K562 (cell line): ENCODE results near the gene CCDC194. TPM values are rescaled to one million over a fixed set of nuclear protein-coding genes. Genes with fewer than 3 reads are reported as not detected.

Source experiments
- CTCF ChIP-seq, 3 experiments: IDR thresholded peaks in 2 of 3; conservative IDR thresholded peaks in 1 of 3; 2 replicates each; pipeline ENCODE4 v1.5.1; 2011 to 2012; ENCODE audit warnings: low read length in 3 of 3, mild to moderate bottlenecking in 3 of 3, control low read depth in 2 of 3, improper control_type of control experiment in 1 of 3, inconsistent platforms in 1 of 3, low read depth in 1 of 3, mixed read lengths in 1 of 3, moderate library complexity in 1 of 3; ENCODE audit not compliant: insufficient read depth in 2 of 3
- ELF2 ChIP-seq: fragments of 250-450 bp; sonication (Bioruptor Pico); IDR thresholded peaks from 2 replicates; pipeline ENCODE4 v1.5.0; 2021; ENCODE audit warnings: mild to moderate bottlenecking
- FOXP1 ChIP-seq: sonication (generic); formaldehyde crosslinking; IDR thresholded peaks from 2 replicates; pipeline ENCODE4 v1.8.0; 2022; ENCODE audit warnings: mild to moderate bottlenecking, missing genetic modification reagents
- HDAC6 ChIP-seq: IDR thresholded peaks from 2 replicates; pipeline ENCODE4 v1.6.1; 2012; ENCODE audit warnings: low read depth, mild to moderate bottlenecking, control low read depth, inconsistent platforms, low read length, moderate library complexity
- HNRNPK ChIP-seq: fragments of 200-400 bp; formaldehyde crosslinking; IDR thresholded peaks from one replicate; pipeline ENCODE4 v1.6.1; 2018; ENCODE audit warnings: mild to moderate bottlenecking, low read depth, low read length; ENCODE audit not compliant: poor library complexity, severe bottlenecking
- LEF1 ChIP-seq: fragments of 450-650 bp; IDR thresholded peaks from 2 replicates; pipeline ENCODE4 v1.6.1; 2016; ENCODE audit warnings: mild to moderate bottlenecking
- NR4A1 ChIP-seq, 2 experiments: fragments of 250-450 bp in 1 of 2; fragments of 450-650 bp in 1 of 2; sonication (Bioruptor Pico) in 1 of 2; IDR thresholded peaks; 2 replicates each; pipeline versions ENCODE4 v1.4.0 to v1.6.1; 2016 to 2020; ENCODE audit warnings: mild to moderate bottlenecking in 2 of 2, missing compliant biosample characterization in 1 of 2, missing genetic modification characterization in 1 of 2, moderate library complexity in 1 of 2
- POLR2A ChIP-seq: fragments of 450-650 bp; conservative IDR thresholded peaks from 2 replicates; pipeline ENCODE4 v1.6.1; 2016
- SAFB2 ChIP-seq: fragments of 200-400 bp; formaldehyde crosslinking; IDR thresholded peaks from 2 replicates; pipeline ENCODE4 v1.6.1; 2018; ENCODE audit warnings: borderline replicate concordance, low read length, low read depth, moderate library complexity; ENCODE audit not compliant: severe bottlenecking
- TFAP4 ChIP-seq: sonication (generic); formaldehyde crosslinking; IDR thresholded peaks from 2 replicates; pipeline ENCODE4 v1.8.0; 2022; ENCODE audit warnings: missing genetic modification reagents, mild to moderate bottlenecking, moderate library complexity, borderline replicate concordance
- TSHZ1 ChIP-seq: fragments of 250-450 bp; sonication (Bioruptor Pico); IDR thresholded peaks from 2 replicates; pipeline ENCODE4 v1.4.0; 2020; ENCODE audit warnings: mild to moderate bottlenecking, moderate library complexity
- XRCC3 ChIP-seq: fragments of 450-650 bp; IDR thresholded peaks from 2 replicates; pipeline ENCODE4 v1.6.1; 2017; ENCODE audit warnings: mild to moderate bottlenecking, moderate library complexity
- ZBED1 ChIP-seq: IDR thresholded peaks from 2 replicates; pipeline ENCODE4 v1.6.1; 2014
- ZNF217 ChIP-seq: sonication (generic); formaldehyde crosslinking; IDR thresholded peaks from 2 replicates; pipeline ENCODE4 v1.8.0; 2022; ENCODE audit warnings: mild to moderate bottlenecking, missing genetic modification reagents
- ZNF23 ChIP-seq: fragments of 250-450 bp; sonication (Bioruptor Pico); IDR thresholded peaks from 2 replicates; pipeline ENCODE4 v1.4.0; 2020; ENCODE audit warnings: mild to moderate bottlenecking
- ZNF3 ChIP-seq: fragments of 250-450 bp; sonication (Bioruptor Pico); IDR thresholded peaks from 2 replicates; pipeline ENCODE4 v1.5.0; 2021; ENCODE audit warnings: mild to moderate bottlenecking, moderate library complexity
- ZNF347 ChIP-seq: fragments of 450-650 bp; formaldehyde crosslinking; IDR thresholded peaks from 2 replicates; pipeline ENCODE4 v1.4.0; 2020; ENCODE audit warnings: low read depth, mild to moderate bottlenecking, moderate library complexity
- ZNF518B ChIP-seq: fragments of 250-450 bp; sonication (Bioruptor Pico); IDR thresholded peaks from 2 replicates; pipeline ENCODE4 v1.5.0; 2021; ENCODE audit warnings: mild to moderate bottlenecking, moderate library complexity
- polyA plus RNA-seq, 8 experiments: library from polyadenylated mRNA; depleted of rRNA in 4 of 8; stranded (reverse) in 5 of 8; unstranded in 3 of 8; fragments of >200 nt; fragmentation: Nextera tagmentation in 2 of 8; fragmentation: Illumina TruSeq in 1 of 8; extraction: Ambion mirVana in 2 of 8; extraction: Trizol in 1 of 8; gene quantifications; 2 replicates each; pipeline versions ENCODE4 v1.2.1 to v1.2.3, GENCODE V29; 2011 to 2014; ENCODE audit warnings: inconsistent platforms in 1 of 8, missing spikeins in 1 of 8
- total RNA-seq, 7 experiments: library from RNA; depleted of rRNA in 6 of 7; stranded (reverse); fragments of >200 nt in 6 of 7; fragmentation: Illumina TruSeq in 2 of 7; extraction: Trizol in 2 of 7; gene quantifications; 2 replicates each; pipeline versions ENCODE4 v1.2.1 to v1.2.3, GENCODE V29; 2011 to 2021; ENCODE audit warnings: low replicate concordance in 1 of 7

Gene CCDC194
- total and polyA plus RNA-seq, 9 of the 15 experiments (the other 6 are each of a cell fraction or from before 2014, with no cell fraction given): 0.13 to 1.3 (median 0.39) TPM; not detected in 3

GRCh38 chr19:17394891-17395415 lies 957 bp upstream of the CCDC194 start (continued):
- TF ChIP-seq TFAP4 (peak; percentile 48; the same call in 1 of the 2 replicates), HNRNPK (no peak), ZNF347 (CRISPR knock-in tag) (no peak), SAFB2 (no peak), ELF2 (CRISPR knock-in tag) (peak; percentile 65; the same call in 1 of the 2 replicates), NR4A1 (CRISPR knock-in tag; IDR thresholded peaks at IDR 0.05) (no peak), NR4A1 (tag; IDR thresholded peaks at IDR 0.05) (no peak), HDAC6 (no peak), ZNF23 (CRISPR knock-in tag) (no peak), FOXP1 (peak; percentile 70; the same call in 1 of the 2 replicates), TSHZ1 (CRISPR knock-in tag) (no peak), ZNF3 (no peak), ZBED1 (no peak), ZNF217 (CRISPR knock-in tag) (no peak), ZNF518B (CRISPR knock-in tag) (no peak), LEF1 (no peak), CTCF (IDR thresholded peaks at IDR 0.05 in 2 of 3, conservative IDR thresholded peaks at IDR 0.05 in 1 of 3; ENCODE audit: insufficient read depth in 2 of 3, low read depth in 1 of 3, low read length in 3 of 3) (peak; percentile 83 to 88 (median 85)), POLR2A (peak; percentile 47; the same call in 1 of the 2 replicates), XRCC3 (no peak)
